ENCODE results near the gene ITIH3.

GRCh38 chr3:52795298-52795900 lies 803 bp downstream of the ITIH3 start:
- no peak for TF ChIP-seq SUZ12 (IDR thresholded peaks at IDR 0.05; ENCODE audit: extremely low read depth, insufficient read depth, insufficient read length)
- TF ChIP-seq YY1 (IDR thresholded peaks at IDR 0.05; ENCODE audit: insufficient read depth, insufficient read length): no peak
- TF ChIP-seq ZNF274 (IDR thresholded peaks at IDR 0.05; ENCODE audit: low read depth, low read length): no peak
